ENCODE results near the gene SLC49A4.
A peak's percentile ranks its signal among the peaks of the same experiment; 100 is the strongest.

Gene SLC49A4

GRCh38 chr3:122858373-122858772, 63.5 kb downstream of the SLC49A4 start:
- peak; percentile 2 for DNase-seq (ENCODE audit: low spot score)

DNA sequence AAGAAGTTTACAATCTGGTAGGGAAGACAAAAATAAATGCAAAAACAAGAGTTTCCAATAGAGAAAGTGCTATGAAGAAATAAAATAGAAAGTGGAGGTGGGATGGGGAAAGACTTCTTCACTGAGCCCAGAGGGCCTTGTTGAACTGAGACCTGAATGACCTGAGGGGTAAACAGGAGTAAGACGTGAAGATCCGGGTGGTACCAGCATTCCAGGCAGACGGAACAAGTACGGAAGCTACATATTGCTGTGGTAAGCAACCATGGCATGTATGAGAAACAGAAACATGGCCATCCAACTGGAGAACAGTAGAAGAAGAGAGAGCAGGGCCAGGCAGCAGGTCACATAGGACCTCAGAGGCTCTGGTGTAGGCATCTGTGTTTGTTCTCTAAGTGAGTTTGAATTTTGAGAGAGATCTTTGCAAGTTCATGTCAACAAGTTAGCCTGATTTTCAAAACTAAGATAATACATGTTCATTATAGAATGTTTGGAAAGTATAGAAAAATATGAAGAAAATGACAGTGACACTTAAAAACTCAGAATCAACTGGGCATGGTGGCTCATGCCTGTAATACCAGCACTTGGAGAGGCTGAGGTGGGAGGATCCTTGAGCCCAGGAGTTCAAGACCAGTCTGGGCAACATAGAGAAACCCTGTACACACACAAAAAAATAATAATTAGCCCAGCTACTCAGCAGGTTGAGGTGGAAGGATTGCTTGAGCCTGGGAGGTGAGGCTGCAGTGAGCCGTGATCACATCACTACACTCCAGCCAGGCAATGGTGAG, 64.3 kb downstream of the SLC49A4 start:
- no peak for DNase-seq (ENCODE audit: low spot score)

GRCh38 chr3:122862381-122862780, 67.5 kb downstream of the SLC49A4 start:
- DNase-seq (ENCODE audit: low spot score): no peak

- no peak for DNase-seq (ENCODE audit: low spot score)
Observed at GRCh38 chr3:122864498-122864897, 69.6 kb downstream of the SLC49A4 start.

GRCh38 chr3:122868322-122868721, 73.5 kb downstream of the SLC49A4 start:
- no peak for DNase-seq (ENCODE audit: low spot score)

DNA sequence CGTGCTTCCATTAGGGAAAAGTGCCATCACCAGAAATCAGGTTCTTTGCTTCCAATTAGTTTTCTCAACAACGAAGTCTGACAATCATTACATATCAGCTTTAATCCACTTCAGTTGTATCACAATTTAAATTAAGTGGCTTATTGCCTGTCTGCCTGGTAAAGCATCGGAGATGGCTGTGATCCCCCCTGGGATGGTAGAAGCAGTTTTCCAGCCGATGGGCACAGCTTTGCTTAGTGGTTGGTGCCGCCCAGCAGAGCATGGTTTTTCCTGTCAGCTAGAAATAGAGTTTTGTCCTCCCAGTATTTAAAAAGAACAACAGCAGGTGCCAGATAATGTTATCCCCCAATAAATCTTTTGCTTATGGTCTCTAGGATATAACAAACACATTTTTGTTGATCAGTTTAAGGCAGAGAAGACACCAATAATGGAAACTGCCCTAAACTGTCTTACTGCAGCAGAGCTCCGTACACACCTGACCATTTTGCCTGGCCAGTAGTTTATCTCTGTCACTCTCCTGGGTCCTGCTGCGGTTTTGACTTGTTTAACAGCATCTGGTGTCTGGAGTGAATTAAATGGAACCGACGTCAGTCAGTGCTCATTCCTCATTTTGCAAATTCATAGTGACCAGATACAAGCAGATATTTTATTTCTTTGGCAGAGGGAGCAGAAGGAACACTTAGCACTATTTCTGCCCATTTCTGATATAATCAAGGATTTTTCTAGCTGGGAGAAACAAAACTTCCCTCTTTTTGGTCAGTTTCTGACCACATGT, 79.1 kb downstream of the SLC49A4 start:
- no peak for DNase-seq (ENCODE audit: low spot score)

DNA sequence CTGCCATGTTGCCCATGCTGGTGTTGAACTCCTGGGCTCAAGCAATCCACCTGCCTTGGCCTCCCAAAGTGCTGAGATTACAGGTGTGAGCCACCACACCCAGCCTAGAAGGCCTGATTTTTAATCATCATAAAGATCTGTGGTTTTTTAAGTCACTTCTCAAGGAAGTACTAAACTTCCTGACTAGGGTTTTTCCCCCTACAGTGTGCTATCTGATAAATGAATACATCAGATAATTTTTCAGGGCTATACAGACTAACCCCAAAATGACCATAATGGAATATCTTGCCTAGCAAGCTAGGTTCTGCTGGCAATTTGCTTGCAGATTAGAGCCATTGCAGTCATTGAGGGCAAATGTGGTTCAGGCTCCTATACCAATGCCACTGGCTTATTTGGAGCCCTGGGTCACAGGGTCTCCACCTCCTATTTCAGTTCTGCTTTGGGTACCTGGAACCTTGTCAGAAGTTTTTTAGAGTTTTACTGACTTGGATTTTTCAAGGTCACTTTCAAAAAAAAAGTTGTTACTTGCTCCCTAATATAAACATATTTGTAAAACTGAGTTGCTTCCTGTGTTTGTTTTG, 80.8 kb downstream of the SLC49A4 start:
- DNase-seq (ENCODE audit: low spot score): no peak

- no peak for DNase-seq (ENCODE audit: low spot score)
Observed at GRCh38 chr3:122880173-122880572, 85.3 kb downstream of the SLC49A4 start.

- no peak for DNase-seq (ENCODE audit: low spot score)
Observed at GRCh38 chr3:122880624-122881023, 85.8 kb downstream of the SLC49A4 start.

DNA sequence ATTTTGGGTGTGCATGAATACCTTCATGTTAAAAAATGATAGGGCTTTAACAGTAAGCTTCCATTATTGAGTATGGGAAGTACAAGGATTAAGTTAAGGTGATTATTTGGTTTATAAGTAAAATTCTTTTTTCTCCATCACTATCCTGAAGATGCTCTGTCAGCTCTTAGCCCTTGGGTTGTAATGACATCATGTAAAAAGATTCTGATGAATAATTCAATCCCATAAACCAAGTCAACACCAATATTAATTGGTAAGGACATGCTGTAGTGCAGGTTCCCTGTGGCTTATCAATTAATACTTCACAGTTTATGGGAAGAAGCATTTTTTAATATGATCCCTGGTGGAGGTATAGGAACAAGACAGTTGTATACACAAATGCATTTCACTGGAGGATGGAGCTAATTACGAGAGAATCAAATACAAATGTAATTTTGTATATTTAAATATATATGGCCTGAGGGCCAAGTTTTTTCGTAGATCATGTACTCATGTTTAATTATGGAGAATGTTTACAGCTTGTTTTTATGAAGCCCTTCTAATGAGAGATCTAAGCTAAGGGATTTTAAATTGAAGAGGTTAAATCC, 87.6 kb downstream of the SLC49A4 start:
- no peak for DNase-seq (ENCODE audit: low spot score)

- no peak for DNase-seq (ENCODE audit: low spot score)
Observed at GRCh38 chr3:122886251-122886650, 91.4 kb downstream of the SLC49A4 start.

DNA sequence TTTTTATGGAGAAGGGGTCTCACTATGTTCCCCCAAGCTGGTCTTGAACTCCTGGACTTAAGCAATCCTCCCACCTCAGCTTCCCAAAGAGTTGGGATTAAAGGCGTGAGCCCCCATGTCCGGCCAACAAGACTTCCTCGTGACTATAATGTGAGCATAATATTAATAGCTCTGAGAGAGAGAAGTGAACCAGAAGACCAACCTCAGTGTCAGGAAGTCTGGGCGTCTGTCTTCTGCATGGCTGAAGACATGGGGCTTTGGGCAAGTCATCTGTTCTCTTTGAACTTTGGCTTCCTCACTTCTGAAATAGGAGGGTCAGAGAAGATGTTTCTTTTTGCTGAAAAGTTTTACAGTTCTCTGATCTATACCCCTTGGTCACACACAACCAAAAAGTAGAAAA, 92.1 kb downstream of the SLC49A4 start:
- DNase-seq (ENCODE audit: low spot score): no peak

DNA sequence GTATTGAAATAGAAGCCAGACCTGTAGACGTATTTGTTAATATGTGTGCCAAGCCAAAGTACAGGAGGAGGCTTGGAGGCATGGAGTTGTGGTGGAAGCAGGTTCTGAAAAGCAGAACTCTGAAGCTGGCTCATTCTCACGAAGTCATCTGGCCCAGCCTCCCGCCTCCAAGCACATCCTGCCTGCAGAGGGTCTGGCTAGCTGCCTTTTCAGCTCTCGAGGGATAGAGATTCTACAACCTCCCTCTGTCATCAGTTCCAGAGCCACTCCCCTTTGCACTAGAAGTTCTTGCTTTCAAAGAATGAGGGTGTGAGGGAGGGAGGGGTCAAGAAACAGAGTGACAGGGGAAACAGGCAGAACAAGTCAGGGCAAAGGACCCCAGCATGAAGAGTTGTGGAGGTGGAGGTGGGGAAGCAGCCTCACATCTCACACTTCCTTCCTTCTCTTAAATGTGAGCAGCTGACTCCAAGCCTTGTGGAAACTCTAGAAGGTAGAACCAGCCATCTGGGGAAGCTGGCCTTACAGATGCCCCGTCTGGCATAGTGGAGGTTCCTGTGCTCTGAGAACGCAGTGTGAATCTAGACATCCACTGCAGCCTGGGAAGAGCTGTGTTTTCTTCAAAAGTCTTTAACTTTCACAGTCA, 95.3 kb downstream of the SLC49A4 start:
- no peak for DNase-seq (ENCODE audit: low spot score)

GRCh38 chr3:122890720-122891220, 95.9 kb downstream of the SLC49A4 start:
- DNase-seq (ENCODE audit: low spot score): no peak

DNA sequence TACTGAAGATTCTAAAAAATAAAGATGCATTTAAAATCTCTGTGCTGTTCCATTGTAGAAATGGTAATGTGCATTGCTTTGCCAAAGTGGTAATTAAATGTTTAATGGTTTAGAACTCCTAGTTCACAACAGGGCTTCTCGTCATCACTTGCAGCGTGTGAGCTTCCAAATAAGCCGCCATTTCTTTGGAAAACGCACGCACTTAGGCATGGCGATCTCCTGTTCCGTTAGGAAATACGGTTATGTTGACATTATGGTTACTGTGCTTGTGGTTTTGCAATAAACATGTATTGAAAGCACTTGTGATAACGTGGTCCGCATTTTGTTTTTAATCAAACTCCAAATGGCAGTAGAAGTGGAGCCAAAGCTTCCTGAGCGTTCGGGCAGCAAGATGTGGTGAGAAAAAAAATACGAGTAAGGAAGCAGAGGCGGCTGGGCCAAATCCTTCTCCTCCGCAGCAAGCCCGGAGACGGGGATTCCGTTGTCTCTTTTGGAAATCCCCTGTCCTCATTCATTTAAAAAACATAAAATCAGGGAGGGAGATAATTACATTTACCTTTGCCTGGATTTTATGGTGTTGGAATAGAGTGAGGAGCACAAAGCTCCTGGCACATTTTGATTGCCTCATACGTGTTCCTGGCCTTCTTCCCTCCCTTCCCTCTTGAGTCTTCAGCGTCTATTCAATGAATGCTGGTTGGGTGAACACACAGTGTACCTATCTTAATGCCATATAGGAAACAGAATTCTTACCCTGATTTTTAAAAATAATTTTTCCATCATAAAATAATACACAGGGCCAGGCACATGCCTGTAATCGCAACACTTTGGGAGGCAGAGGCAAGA, 97.5 kb downstream of the SLC49A4 start:
- no peak for DNase-seq (ENCODE audit: low spot score)

- peak; percentile 80 for DNase-seq (ENCODE audit: low spot score)
Observed at GRCh38 chr3:122893282-122893681, 98.4 kb downstream of the SLC49A4 start.

GRCh38 chr3:122893754-122894668, 99.1 kb downstream of the SLC49A4 start:
- no peak for DNase-seq (ENCODE audit: low spot score)

- no peak for DNase-seq (ENCODE audit: low spot score)
Observed at GRCh38 chr3:122898298-122898697, 103.4 kb downstream of the SLC49A4 start.

DNA sequence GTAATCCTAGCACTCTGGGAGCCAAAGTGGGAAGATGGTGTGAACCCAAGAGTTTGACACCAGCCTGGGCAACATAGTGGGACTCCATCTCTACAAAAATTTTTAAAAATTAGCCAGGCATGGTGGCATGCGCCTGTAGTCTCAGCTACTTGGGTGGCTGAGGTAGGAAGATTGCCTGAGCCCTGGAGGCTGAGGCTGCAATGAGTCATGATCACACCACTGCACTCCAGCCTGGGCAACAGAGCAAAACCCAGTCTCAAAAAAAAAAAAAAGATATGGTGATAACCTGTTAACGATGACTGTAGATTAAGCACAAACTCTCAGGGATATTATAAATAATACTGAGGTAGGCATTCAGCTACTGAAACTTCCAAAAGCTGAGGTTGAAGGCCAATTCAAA, 107.5 kb downstream of the SLC49A4 start:
- no peak for DNase-seq (ENCODE audit: low spot score)

GRCh38 chr3:122903171-122903570, 108.3 kb downstream of the SLC49A4 start:
- no peak for DNase-seq (ENCODE audit: low spot score)
